ENCODE data around the gene SCRT2.

DNA sequence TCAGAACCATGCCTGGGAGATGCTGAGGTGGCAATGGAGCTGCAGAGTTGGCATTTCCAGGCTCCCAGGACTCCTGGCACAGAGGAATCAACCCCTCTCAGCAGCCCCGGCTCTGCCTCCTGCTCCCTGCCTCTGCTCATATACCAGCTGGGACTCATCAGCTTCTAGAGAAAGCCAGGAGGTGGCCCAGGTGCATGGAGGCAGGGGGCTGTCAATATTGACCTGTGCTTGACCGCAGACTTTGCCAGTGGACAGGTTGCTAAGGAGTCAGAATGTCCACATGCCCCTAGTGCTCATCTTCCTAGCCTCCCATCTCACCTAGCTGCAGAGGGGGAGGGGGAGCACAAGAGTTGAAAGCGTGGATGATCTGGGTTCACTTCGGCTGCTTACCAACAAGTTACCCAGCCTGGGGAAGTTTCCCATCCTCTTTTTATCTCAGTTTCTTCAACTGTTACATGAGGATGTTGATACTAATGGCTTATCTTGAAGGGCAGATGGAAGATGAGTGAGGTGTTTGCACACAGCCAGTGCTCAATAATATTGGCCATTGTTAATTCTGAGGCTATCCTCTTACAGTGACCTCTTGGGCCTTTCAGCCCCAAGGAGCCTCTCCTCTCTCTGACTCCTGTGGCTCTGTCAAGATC, 9.2 kb upstream of the SCRT2 start:
- TF ChIP-seq, protein P1, sequence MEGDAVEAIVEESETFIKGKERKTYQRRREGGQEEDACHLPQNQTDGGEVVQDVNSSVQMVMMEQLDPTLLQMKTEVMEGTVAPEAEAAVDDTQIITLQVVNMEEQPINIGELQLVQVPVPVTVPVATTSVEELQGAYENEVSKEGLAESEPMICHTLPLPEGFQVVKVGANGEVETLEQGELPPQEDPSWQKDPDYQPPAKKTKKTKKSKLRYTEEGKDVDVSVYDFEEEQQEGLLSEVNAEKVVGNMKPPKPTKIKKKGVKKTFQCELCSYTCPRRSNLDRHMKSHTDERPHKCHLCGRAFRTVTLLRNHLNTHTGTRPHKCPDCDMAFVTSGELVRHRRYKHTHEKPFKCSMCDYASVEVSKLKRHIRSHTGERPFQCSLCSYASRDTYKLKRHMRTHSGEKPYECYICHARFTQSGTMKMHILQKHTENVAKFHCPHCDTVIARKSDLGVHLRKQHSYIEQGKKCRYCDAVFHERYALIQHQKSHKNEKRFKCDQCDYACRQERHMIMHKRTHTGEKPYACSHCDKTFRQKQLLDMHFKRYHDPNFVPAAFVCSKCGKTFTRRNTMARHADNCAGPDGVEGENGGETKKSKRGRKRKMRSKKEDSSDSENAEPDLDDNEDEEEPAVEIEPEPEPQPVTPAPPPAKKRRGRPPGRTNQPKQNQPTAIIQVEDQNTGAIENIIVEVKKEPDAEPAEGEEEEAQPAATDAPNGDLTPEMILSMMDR (IDR thresholded peaks at IDR 0.05; ENCODE audit: low read depth, low read length): no peak
- TF ChIP-seq POLR2A (IDR thresholded peaks at IDR 0.05; ENCODE audit: extremely low read depth, insufficient read length) (no peak), MAX (IDR thresholded peaks at IDR 0.05; ENCODE audit: low read depth, low read length) (no peak)
